NK-92 (cell line): ENCODE results near the gene PIP4K2B.
A peak's percentile ranks its signal among the peaks of the same experiment; 100 is the strongest.

Experiments
- DNase-seq: peaks from one replicate; lab custom pipeline; 2025; ENCODE audit not compliant: unreplicated experiment; lab: John Stamatoyannopoulos, UW

The PIP4K2B gene

DNA sequence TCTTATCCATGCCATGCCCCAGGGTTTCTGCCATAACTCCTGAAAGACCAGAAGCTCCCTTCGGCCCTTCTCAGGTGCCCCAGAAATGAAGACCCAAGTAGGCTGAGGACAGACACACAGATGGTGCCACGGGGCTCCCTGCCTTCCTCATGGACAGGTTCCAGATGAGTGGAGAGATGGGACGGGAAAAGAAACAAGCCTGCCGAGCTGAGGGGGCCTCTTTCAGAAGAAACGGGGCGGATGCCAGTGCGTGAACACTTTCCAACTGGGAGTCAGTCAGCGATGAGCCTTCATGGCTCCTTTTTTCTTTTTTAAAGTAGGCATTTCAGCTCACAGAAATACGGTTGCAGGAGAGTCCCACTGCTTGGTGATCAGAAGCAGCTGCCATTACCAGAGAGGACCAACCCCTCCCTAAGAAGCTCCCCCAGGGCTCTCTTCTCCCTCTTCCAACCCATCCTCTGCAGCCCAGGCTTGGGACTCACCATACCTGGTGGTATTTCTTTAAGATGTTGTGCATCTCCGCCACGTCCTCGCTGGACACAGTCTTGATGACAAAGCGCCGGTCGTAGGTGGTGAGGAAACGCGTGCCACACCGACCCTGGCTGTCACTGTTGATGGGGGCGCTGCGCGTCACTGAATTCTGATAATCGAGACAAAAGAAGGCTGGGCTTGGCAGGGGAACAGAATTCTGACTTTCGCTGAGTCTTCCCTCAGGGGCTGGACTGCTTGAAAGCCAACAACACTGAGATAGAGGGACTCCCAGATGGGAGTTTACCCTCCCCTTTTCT lies 19.2 kb downstream of the PIP4K2B start:
- DNase-seq = no peak

DNA sequence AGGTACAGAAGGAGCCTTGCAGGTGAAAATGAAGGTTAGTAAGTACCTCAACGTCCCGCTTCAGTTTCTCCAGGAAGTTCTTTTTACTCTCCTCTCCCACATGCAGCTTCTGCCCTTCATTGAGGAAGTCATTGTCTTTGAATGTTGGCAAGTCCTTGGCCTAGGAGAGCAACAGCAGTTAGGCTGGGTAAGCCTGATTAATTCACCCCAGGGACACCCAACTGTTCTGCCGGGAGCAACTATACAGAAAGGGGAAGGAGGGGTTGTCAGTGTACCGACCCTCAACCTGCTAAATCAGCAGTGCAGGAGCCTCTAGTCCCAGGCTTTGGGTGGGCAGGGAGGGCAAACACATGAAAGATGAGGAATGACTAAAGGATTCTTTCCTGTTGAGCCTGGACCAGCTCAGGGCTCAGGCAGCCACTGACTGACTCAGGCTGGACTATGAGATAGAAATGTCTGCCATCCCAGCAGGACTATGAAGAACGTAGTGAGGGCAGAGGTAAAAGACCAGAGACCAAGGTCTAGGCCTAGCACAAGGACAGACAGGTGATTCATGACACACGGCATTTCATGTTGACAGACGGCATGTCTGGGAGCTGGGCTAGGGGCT lies 21.6 kb downstream of the PIP4K2B start:
- DNase-seq = no peak

DNA sequence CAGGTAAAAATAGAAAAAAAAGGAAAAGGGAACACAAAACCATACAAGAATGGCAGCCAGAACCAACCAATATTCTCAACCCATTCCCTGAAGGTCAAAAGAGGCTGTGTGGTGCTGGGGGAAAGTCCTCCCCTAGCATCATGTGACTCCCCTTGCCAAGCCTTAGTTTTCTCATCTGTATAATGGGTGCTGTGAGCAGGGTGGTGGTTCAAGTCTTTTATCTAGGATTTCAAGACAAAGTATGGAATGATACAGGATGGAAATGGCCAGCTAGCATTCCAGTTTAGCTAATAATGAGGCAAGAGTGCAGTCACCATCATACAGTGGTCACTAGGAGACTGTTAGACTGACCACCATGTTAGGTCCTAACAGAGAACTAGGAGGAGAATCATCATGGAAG lies 26.1 kb downstream of the PIP4K2B start:
- no peak for DNase-seq

DNA sequence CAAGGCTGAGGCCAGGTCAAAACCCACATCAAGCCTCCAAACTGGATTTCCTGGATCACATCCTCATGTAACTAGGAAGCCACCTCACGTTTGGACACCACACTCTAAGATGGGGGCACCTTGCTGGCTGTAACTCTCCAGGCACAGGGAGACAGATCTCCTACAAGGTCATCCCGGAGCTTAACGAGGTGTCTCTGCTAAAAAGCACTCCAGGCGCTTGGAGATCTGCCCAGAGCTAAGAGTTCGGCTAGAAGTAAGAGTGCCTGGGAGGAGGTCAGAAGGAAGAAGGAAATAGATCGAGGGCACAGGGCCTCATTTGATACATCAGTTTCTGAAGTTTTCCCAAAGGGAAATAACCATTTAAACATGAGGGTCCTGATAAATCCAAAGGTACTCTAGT lies 30.9 kb downstream of the PIP4K2B start:
- no peak for DNase-seq

DNA sequence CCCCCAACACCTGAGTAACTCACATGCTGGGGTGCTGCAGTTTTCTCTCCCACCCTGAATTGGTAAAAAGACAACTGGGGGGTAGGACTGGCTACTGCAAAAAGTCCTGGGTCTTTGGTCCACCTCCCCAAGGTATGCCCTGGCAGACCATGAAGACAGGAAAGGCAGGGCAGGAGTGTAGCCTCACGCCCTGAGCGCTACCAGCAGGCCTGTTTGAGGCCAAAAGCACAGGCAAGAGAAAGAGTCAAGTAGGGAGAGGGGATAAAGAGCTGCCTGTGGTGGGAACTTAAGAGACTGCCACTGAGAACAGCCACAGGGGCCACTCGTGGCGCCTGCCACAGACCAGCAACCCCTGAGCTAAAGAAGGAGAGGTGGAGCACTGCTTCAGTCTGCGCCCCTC lies 33.0 kb downstream of the PIP4K2B start:
- no peak for DNase-seq

DNA sequence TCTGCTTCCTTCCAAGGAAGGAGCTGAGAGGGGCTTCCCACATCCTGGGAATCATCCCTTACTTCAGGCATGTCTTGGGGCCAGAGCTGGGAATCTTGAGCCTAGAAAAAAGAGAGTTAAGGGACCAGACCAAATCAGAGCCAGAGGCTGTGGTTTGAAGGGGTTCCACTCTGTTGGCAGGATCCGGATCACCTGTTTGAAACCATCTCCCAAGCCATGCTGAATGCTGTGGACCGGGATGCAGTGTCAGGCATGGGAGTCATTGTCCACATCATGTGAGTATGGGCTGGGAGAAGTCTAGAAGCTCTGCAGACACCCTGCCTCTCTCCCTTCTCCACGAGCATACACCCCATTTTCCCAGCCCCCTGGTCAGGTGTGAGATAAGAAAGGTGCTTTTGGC lies 37.1 kb downstream of the PIP4K2B start:
- no peak for DNase-seq

DNA sequence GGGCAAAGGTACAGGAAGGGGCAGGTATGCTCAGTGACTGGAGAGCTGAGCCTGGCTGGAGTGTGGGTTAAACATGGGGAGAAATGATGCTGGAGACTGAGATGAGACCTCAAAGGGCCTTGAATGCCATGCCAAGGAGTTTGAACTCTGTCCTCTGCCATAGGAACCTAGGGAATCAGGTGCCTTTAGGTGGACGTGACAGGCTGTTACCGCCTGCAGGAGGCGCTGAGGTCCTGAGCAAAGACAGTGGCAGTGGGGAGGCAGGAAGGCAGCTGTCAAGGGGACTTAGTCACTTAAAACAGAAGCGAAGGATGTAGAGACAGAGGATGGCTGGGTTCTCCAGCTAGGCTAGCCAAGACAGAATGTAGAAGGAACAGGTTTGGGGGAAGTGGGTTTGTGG lies 37.7 kb downstream of the PIP4K2B start:
- DNase-seq = no peak

DNA sequence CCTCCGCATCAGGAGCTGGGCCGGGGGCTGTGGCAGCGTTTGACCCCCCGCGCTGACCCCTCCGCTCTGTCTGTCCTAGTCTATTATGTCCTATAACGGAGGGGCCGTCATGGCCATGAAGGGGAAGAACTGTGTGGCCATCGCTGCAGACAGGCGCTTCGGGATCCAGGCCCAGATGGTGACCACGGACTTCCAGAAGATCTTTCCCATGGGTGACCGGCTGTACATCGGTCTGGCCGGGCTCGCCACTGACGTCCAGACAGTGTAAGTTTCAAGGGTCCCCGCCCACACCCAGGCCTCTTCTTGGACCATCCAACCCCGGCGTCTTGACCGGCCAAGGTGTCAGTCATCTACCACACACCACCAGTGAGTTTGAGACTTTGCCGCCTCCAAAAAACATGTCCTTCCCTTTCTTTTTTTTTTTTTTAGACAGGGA lies 46.3 kb downstream of the PIP4K2B start:
- DNase-seq = no peak

DNA sequence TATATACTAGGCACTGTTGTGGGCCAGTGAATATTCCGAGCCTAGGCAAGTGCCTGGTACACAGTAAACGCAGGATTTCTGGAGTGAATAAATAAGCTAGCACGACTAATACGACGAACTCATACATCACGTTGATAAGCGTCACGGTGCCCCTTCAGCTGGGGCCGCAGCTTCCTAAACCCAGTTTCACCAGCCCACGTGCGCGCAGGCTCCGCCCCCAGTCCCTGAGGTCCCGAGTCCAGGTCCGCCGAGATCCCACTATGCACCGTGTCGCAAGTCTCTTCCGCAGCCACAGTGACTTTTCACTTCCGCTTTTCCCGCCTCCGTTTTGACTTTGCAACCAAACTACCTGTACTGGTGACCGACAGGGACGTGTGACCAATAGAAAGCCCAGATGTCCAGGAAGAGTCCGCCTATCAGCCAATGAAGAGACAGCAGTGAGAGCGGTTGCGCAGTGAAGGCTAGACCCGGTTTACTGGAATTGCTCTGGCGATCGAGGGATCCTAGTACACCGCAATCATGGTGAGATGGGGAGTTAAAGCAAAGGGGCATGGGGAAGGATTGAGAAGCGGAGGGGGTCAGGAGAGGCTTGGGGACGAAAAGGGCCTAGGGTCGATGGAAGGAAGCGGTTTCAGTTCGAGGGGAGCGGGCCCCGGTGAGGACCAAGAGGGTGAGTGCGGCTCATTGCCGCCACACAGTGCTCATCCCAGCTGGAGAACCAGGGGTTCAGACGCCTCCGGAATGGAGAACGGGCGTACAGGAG lies 46.9 kb downstream of the PIP4K2B start, which contains the start of gene PSMB3:
Gene PSMB3 (plus strand): TSS at position 434 of the 763 bp plus-strand sequence. CDS start 86 bp downstream, at position 520.
- DNase-seq = peak; percentile 51

DNA sequence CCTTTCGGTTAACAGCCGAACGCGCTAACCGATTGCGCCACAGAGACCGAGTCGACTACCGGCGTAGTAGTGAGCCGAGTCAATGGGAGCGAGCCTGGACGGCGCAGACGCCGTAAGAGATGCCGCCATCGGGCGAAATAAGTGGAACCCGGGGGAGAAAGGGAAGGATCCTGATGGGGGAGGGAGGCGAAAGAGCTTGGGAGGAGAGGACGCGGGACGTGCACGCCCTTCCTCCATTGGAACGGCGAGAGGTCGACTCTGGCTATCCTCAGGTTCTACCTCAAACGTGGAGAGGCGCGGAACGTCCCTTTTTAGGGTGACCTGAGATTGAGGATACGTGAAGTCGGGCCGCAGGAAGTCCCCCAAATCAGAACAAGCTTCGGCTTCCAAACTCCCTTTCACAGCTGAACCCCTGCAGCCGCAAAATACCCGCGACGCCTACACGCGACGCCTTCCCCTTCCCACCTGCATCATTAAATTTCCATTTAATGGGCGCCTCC lies 47.5 kb downstream of the PIP4K2B start:
- DNase-seq = no peak

DNA sequence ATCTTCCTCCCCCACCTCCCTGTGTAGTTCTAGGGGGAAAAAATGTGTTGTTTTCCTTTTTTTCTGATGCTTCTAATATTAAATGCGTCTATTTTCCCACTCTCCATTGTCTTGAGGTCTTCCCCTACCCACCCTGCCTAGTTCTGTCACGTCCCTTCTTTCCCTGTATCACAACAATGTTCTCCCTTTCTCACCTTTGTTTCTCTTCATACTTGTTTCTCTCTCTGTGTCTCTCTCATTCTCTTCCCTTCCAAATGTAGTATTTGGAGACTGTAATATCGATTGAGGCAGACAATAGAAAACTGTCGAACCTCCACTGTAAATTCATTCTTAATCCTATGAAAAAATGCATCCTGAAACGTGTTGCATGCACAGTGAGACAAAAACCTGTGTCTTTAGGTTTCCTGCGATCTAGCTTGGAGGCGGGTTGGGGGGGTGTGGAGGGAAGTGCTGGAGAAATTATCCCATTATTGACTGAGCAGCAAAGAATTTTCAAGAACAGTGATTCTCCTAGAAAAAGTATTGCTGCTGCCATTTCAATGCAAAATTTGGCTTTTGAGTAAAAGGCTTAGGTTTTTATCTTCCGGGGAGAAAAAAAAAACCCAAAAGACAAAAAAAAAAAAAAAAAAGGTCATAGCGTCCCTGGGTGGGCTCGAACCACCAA lies 48.1 kb downstream of the PIP4K2B start:
- no peak for DNase-seq

DNA sequence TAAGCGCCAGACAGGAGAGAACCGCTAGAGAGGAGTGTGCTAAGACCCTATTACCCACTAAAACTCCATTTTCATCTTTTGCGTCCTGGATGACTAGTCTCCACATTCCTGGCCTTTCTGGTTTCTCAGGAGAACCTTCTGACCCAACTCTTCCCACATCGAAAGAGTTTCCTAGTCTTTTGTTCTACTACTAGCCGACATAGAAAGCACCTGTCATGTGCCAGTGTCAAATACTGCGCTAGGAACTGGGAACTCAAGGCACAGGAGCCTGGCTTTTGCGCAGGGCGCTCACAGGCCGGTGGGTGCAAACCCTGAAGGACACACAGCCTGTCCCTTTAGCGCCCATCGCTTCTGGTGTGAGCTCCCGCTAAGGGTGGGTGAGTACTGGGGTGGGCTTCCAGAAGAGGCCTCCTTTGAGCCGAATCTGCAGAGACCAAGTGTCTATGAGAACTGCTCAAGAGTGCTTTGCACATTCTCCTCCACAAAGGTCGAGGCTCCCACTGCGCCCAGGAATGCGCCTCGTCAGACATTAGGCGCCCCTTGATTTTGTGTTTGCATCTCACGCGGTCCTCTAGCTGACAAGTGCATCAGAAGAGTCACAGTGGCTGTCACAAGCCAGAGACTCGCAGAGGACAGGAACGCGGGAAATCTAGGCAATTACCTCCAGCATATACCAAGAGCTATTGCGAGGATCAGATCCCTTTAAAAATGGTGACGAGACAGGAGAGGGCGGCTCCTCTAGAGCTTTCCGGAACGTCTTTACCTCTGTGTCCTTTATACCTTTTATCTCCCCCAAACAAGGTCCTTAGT lies 48.8 kb downstream of the PIP4K2B start:
- no peak for DNase-seq

DNA sequence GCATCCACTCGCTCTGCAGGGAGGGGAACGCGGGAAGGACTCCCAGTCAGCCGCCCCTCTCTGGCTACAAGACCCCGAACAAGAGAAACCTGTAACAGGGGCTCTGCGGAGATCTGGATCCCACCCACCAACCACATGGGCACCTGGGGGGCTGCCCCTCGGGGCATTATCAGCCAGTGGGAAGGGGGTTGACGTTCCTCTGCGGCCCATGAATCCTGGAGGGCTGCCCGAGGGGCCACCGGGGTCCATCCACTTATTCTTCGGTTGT lies 49.4 kb downstream of the PIP4K2B start:
- no peak for DNase-seq

DNA sequence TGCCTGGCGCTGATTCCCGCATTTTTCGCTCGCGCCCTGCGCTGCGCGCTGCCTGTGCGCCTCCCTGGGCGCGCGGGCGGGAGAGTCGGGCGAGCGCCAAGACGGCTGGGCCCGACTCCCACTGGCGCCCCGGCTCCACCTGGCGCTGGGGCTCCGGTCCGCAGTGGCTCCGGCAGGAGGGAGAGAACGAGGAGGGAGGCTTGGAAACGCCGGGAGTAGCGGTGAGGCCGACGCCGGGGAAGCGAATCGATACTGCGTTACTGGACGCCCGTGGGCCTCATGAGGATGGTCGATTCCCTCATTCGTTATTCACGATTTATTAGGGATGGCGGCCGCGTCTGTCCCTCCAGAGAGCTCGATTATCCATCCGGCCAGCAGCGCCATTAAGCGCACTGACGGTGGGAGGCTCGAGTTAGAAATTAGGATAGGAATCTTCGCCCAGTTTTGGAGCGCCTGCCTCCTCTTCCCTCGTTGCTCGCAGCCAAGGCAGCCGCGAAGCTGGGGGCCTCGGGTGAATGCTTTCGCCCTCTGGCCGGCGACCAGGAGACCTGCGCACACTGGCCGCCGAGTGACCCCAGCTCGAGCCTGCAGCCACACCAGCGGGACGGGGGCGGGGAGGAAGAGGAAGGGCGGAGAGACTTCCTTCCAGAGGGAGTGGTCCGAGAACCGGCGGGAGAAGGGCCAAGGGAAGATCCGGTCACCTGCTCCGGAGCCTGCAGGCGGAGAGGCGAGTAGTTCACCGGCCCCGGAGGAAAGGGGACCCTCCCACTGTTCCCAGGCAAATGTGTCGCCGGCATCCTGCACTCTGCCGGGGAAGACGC lies 49.9 kb downstream of the PIP4K2B start:
- no peak for DNase-seq

DNA sequence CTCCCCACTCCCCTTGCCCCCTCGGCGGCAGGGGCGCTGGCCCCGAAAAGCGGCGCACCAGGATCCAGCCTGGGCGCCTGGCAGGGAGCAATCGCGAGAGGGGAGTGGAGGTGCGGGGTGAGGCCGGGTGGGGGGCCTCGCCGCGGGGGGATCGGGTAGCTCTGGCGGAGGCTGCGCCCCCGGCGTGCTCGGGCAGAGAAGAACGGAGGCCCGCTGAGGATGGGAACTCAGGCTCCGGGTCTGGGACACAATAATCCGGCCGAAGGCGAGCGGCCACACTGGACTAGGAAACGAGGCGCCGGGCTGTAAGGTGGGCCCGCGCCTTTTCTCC lies 50.5 kb downstream of the PIP4K2B start:
- no peak for DNase-seq

DNA sequence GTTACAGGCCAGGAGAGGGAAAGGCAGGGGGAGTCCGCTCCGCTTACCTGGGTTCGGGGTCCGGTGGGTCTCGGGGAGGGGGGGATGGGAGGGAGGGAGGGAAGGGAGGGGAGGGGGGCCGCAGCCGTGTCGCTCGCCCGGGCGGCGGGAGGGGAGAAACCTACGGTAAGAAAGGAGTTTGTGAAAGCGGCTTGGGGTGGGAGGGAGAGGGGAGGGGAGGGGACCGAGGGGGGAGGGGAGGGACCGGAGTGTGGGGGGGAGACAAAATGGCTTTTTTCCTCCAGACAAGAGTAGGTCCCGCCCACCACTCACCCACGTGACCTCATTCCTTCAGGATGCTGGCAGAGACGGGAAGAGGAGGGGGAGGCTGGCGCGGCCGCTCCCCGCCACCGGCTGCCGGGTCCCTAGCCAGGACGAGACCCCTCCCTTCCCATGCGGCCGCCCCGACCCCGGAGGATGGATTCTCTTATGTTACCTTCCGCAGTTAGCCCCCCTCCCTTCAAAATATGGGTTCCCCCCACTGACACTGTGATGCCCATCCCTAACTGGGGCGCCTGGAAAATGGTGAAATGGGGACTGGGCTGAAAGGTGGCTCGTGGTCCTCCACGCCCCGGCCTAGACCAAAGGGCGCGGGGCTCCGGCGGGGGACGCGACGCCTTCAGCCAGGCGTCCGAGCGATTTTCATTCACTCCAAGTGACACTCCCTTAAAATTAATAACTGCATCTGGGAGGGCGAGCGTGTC lies 51.0 kb downstream of the PIP4K2B start, which contains the start of gene PCGF2:
Gene PCGF2 (minus strand): TSS at position 188 of the 743 bp plus-strand sequence. CDS start 7,934 bp downstream, outside the sequence.
- no peak for DNase-seq

DNA sequence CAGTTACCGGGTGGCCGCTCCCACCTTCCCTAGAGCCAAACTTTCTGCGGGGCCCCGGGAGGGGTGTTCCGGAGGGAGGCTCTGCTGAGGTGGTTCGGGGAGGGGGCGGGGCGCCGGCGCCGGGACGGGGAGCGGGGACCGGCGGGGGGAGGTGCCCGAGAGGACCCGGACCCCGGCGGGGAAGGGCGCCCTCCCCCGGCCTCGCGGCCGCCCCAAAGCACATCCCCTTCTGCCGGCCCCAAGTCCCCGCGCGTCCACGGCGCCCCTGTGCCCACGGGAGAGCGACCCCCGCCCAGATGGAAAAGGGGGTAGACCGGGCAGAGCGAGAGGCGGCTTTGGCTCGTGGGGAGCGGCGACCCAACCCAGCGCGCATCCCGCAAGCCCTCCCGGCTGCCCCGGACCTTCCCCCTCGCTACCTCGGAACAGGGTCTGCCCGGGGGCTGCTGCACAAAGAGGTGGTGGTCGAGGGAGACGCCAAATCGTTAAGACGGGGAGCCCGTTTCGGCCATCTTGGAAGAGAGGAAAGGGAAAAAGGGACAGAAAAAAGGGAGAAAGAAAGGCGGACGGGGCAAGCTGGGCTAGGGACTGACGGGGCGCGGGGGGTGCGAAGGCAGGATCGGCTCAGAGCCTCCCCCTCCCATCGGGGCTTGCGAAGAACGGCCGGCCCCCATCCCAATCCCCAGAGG lies 51.8 kb downstream of the PIP4K2B start:
- DNase-seq = no peak

DNA sequence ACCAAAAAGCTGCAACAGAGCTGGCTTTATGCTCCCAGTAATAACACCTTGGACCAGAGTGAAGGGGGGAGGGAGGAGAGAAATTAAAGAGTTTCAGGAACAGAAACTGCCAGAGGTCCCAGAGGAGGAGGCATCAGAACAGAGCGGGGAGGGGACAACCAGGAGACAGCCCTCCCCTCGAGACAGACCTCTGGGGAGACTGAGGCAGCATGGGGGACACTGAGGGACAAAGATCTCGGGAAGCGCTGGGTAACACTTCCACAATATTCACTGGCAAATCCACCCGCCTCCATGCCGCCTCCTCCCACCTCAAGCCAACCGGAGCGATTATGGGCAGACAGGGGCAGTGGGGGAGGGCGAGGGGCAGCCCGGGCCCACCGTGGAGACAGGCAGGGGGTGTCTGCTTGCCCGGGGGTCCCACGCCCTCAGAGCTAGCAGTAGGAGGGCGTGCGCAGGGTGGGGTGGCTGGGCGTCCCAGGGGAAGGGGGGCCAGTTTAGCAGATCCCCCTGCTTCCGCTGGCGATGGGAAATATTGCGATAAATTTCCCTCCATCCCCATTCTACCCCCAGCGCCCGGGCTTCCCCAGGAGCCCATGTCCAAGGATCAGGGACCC lies 52.4 kb downstream of the PIP4K2B start:
- no peak for DNase-seq
